GM18517 (cell line): ENCODE data around the gene ZNF662.

ENCODE experiments used
- ATAC-seq: cut with Tn5 transposase; IDR thresholded peaks from one replicate; pipeline ENCODE4 v1.9.1; 2021; ENCODE audit warnings: mild to moderate bottlenecking, moderate library complexity; ENCODE audit not compliant: unreplicated experiment

ZNF662 gene

GRCh38 chr3:42935472-42935871 lies 29.5 kb downstream of the ZNF662 start:
- no peak for ATAC-seq

- no peak for ATAC-seq
Observed at GRCh38 chr3:42936157-42936981, 30.4 kb downstream of the ZNF662 start.

DNA sequence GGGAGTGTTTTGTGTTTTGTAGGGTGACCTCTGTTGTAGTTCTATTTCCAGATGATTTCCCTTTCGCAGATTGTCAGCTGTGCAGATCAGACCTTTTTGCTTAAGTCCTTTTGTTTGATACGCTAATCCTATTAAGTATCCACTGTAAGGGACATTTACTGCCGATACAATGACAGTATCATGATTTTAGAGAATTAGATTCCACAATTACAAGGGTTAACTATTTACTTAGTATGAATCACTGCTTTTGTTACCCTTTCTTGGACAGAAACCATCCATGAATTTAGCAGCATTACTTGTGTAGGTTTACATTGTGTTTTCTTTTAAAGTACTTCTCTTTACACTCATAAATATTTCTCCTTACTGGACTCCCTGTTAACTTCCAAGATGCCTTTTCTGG lies 31.4 kb downstream of the ZNF662 start:
- ATAC-seq: no peak

- no peak for ATAC-seq
Observed at GRCh38 chr3:42942693-42943092, 36.8 kb downstream of the ZNF662 start.

GRCh38 chr3:42946050-42946449 lies 40.1 kb downstream of the ZNF662 start:
- no peak for ATAC-seq

DNA sequence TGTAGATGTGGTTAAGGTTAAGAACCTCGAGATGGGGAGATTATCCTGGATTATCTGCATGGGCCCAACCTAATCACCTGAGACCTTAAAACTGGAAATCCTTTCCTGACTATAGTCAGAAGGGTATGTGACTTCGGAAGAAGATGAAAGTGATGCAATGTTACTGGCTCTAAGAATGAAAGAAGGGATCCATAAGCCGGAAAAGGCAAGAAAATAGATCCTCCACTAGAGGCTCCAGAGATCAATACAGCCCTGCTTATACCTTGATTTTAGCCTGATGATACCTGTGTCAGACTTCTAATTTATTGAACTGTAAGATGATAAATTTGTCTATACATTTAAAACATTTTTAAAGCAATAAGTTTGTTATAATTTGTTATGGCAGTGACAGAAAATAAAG lies 51.6 kb downstream of the ZNF662 start:
- no peak for ATAC-seq

DNA sequence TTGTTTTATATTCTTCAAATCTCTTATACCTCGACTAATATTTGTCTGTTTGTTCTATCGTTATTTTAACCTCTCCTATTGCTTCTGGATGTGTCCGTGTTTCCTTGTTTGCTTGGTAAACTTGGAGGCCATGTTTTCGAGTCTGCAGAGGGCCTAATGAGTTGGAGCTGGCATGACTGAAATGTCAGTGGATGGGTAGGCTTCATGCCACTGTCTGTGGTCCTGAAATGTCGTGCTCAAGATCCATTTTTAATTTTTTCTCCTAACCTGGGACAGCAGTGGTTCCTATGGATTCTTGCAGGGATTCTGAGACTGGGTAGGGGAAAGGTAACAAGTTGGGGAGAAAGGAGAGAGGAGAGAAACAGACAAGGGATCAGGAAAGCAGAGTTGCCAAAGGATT lies 54.3 kb downstream of the ZNF662 start:
- no peak for ATAC-seq

- no peak for ATAC-seq
Observed at GRCh38 chr3:42960786-42961185, 54.8 kb downstream of the ZNF662 start.

GRCh38 chr3:42961633-42962032 lies 55.7 kb downstream of the ZNF662 start:
- ATAC-seq: no peak

GRCh38 chr3:42963269-42963668 lies 57.3 kb downstream of the ZNF662 start:
- no peak for ATAC-seq

DNA sequence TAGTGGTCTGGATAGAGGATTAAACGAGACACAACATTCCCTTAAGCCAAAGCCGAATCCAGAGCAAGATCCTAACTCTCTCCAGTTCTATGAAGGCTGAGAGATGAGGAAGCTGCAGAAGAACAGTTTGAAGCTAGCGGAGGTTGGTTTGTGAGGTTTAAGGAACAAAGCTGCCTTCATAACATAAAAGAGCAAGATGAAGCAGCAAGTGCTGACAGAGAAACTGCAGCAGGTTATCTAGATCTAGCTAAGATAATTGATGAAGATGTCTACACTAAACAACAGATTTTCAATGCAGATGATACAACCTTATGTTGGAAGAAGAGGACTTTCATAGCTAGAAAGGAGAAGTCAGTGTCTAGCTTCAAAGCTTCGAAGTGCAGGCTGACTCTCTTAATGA lies 58.3 kb downstream of the ZNF662 start:
- ATAC-seq: no peak
